Breast epithelium (tissue), 4 donors: ENCODE measurements around the gene MRM2. TPM values are rescaled to one million over a fixed set of nuclear protein-coding genes. Genes with fewer than 3 reads are reported as not detected.

Source experiments
- DNase-seq, 2 donors: peaks; one replicate each; pipeline ENCODE4 v3.0.0-alpha.2; 2019; ENCODE audit warnings: low spot score in 2 of 2
- H3K27ac ChIP-seq, 2 donors: fragments of 200-600 bp; sonication (generic) in 1 of 2; one replicate each; pipeline ENCODE4 v1.5.1; 2016 to 2019; ENCODE audit warnings: mild to moderate bottlenecking in 1 of 2
- H3K27me3 ChIP-seq, 2 donors: fragments of 200-600 bp; sonication (generic) in 1 of 2; one replicate each; pipeline versions ENCODE4 v1.5.1 to v1.6.0; 2017 to 2019; ENCODE audit warnings: control low read depth in 1 of 2, mild to moderate bottlenecking in 1 of 2
- H3K36me3 ChIP-seq: fragments of 200-600 bp; one replicate; pipeline ENCODE4 v1.5.1; 2019
- H3K4me1 ChIP-seq, 2 donors: fragments of 200-600 bp; sonication (generic); one replicate each; pipeline ENCODE4 v1.5.1; 2016 to 2019; ENCODE audit warnings: control low read depth in 1 of 2
- H3K4me3 ChIP-seq, 3 donors: fragments of 200-600 bp; sonication (generic); 1 replicate in 2 of 3; 2 replicates in 1 of 3; pipeline ENCODE4 v1.5.1; 2016 to 2019; ENCODE audit warnings: mild to moderate bottlenecking in 3 of 3, moderate library complexity in 2 of 3
- H3K9me3 ChIP-seq, 2 donors: fragments of 200-600 bp; sonication (generic) in 1 of 2; one replicate each; pipeline ENCODE4 v1.5.1; 2016 to 2019; ENCODE audit warnings: control low read depth in 1 of 2
- POLR2A ChIP-seq: fragments of 450-650 bp; IDR thresholded peaks from one replicate; pipeline ENCODE4 v1.6.1; 2016; ENCODE audit warnings: antibody characterized with exemption, mild to moderate bottlenecking, moderate library complexity
- POLR2AphosphoS5 ChIP-seq, 3 donors: sonication (generic); formaldehyde crosslinking; IDR thresholded peaks; one replicate each; pipeline ENCODE4 v1.6.1; 2017; ENCODE audit warnings: antibody characterized with exemption in 3 of 3
- intact Hi-C: fragments of 100-400 bp; cut with DNase I; formaldehyde crosslinking; loops from one replicate; pipeline ENCODE4 v1.15.1; 2023; ENCODE audit warnings: low total_unique reads
- total RNA-seq, 3 donors: library from RNA; depleted of rRNA; stranded (reverse); fragments of >200 nt; gene quantifications; one replicate each; pipeline ENCODE4 v1.1.0, GENCODE V29; 2016
- TF ChIP-seq, protein P1 (sequence below), 3 donors: fragments of 450-650 bp; IDR thresholded peaks; one replicate each; pipeline ENCODE4 v1.5.1; 2016 to 2017; ENCODE audit warnings: antibody characterized with exemption in 3 of 3, mild to moderate bottlenecking in 3 of 3, moderate library complexity in 3 of 3

Gene MRM2
- total RNA-seq, 3 donors from 2014 or later, result 10.9 to 20.2 (median 18.0) TPM

DNA sequence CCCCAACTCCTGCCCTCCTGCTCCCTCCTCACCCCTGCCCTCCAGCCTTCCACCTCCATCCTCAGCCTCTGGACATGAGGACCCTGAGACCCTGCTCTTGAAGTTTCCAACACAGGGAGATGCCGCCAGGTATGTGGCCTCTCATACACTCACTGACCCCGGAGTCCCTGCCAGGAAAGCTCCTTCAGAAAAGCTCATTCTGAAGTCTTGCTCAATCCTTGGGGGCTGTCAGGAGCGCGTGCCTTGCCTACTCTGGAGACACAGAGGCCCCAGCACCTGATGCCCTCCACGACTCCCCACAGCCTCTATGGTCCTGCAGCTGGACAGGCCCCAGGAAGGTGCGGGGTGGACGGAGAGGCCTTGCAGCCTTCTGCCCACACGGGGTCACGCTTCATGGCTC lies 11.0 kb upstream of the MRM2 start:
- TF ChIP-seq, protein P1, sequence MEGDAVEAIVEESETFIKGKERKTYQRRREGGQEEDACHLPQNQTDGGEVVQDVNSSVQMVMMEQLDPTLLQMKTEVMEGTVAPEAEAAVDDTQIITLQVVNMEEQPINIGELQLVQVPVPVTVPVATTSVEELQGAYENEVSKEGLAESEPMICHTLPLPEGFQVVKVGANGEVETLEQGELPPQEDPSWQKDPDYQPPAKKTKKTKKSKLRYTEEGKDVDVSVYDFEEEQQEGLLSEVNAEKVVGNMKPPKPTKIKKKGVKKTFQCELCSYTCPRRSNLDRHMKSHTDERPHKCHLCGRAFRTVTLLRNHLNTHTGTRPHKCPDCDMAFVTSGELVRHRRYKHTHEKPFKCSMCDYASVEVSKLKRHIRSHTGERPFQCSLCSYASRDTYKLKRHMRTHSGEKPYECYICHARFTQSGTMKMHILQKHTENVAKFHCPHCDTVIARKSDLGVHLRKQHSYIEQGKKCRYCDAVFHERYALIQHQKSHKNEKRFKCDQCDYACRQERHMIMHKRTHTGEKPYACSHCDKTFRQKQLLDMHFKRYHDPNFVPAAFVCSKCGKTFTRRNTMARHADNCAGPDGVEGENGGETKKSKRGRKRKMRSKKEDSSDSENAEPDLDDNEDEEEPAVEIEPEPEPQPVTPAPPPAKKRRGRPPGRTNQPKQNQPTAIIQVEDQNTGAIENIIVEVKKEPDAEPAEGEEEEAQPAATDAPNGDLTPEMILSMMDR (IDR thresholded peaks at IDR 0.05), result no peak
- TF ChIP-seq POLR2A (no peak), POLR2AphosphoS5 (IDR thresholded peaks at IDR 0.05) (no peak)
- H3K27ac ChIP-seq, result no peak overlapping the region
- intact Hi-C loops, result no loop called here
- peaks cover 0 to 5% of the 10 kb centered on the region in 2 donors for H3K4me1 ChIP-seq
- no peaks in the 10 kb centered on the region for H3K9me3 ChIP-seq
- DNase-seq, result no peak
- H3K27me3 ChIP-seq, result no peaks in the 10 kb centered on the region
- no peak overlapping the region for H3K4me3 ChIP-seq
- H3K36me3 ChIP-seq, result no peaks in the 10 kb centered on the region

DNA sequence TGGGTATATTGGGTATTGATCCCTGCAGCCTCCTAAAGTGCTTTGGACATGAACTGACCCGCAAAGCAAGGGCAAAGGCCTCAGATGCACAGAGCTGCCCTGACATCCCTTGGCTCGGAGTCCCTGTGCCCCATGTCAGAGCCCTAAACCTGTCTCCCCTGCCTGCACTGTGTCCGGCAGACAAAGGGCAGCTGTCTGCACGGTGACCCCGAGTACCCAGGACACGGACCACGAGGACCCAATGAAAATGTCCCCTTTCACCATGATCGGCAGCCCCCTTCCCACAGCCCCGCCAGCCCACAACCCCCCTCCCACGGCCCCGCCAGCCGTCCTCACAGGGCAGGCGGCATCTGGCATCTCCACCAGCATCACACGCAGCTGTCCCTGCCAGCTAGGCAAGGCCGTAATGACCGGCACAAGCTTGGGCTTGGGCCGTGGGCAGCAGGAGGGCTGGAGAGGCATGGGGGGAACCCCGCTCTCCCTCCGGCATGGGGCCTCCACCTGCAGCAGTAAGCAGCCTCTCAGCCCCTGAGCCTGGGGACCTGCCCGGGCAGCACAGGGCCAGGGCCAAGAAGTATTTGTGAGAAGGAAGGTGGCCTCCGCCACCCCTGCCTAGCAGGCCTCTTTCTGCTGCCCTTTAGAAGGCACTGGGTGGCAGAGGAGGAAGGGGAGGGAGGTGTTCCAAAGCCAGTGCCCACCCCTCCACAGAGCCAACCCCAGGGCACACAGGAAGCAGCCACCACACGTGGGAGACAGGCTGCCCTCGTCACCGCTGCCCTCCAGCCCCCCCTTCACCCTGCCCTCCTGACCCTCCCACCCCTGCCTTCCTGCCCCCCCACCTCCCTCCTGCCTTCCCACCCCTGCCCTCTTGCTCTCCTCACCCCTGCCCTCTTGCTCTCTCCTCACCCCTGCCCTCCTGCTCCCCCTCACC lies 10.1 kb upstream of the MRM2 start:
- H3K36me3 ChIP-seq, result no peaks in the 10 kb centered on the region
- intact Hi-C loops, result no loop called here
- no peaks in the 10 kb centered on the region for H3K9me3 ChIP-seq
- no peaks in the 10 kb centered on the region for H3K27me3 ChIP-seq
- DNase-seq, result no peak
- H3K4me1 ChIP-seq, result peaks cover 0 to 5% of the 10 kb centered on the region in 2 donors
- no peak overlapping the region for H3K4me3 ChIP-seq
- H3K27ac ChIP-seq, result no peak overlapping the region
- no peak for TF ChIP-seq POLR2A
- TF ChIP-seq POLR2AphosphoS5 (IDR thresholded peaks at IDR 0.05), result no peak
- TF ChIP-seq, protein P1 (IDR thresholded peaks at IDR 0.05), result no peak

GRCh38 chr7:2251381-2251780 lies 9.4 kb upstream of the MRM2 start:
- no peaks in the 10 kb centered on the region for H3K9me3 ChIP-seq
- intact Hi-C loops, result no loop called here
- no peaks in the 10 kb centered on the region for H3K36me3 ChIP-seq
- peaks cover 0 to 5% of the 10 kb centered on the region in 2 donors for H3K4me1 ChIP-seq
- TF ChIP-seq POLR2AphosphoS5 (IDR thresholded peaks at IDR 0.05) (no peak), POLR2A (no peak)
- TF ChIP-seq, protein P1 (IDR thresholded peaks at IDR 0.05), result no peak
- no peak overlapping the region for H3K27ac ChIP-seq
- H3K27me3 ChIP-seq, result no peaks in the 10 kb centered on the region
- no peak overlapping the region for H3K4me3 ChIP-seq
- DNase-seq, result no peak

- peak overlapping the region; percentile 76 to 85 for H3K27ac ChIP-seq
- intact Hi-C loops, result loop anchor here (10.0 kb wide), 2 partner anchors 95 to 365 kb away; no protein-coding TSS in a partner anchor
- no peak for DNase-seq
Observed at GRCh38 chr7:2249744-2250323, 7.8 kb upstream of the MRM2 start.

More at GRCh38 chr7:2249744-2250323, 7.8 kb upstream of the MRM2 start:
- Histone ChIP-seq H3K4me1 (peaks cover 0 to 5% of the 10 kb centered on the region in 2 donors), H3K9me3 (no peaks in the 10 kb centered on the region), H3K36me3 (no peaks in the 10 kb centered on the region), H3K4me3 (no peak overlapping the region), H3K27me3 (no peaks in the 10 kb centered on the region)
- TF ChIP-seq POLR2A, result no peak
- no peak for TF ChIP-seq POLR2AphosphoS5 (IDR thresholded peaks at IDR 0.05)
- TF ChIP-seq, protein P1 (IDR thresholded peaks at IDR 0.05), result no peak
